Rectal smooth muscle tissue (tissue), 1 donor: ENCODE measurements around the gene SULF2.
"Not testable (repeated sequence)": the region's sequence is repeated elsewhere in the genome, so short reads cannot be mapped to it uniquely, and the experiment has no call there.

ENCODE experiments used
- H3K27ac ChIP-seq: one replicate; pipeline ENCODE4 v1.7.0; 2013; ENCODE audit warnings: low read depth, low read length, inconsistent platforms
- H3K27me3 ChIP-seq: one replicate; pipeline ENCODE4 v1.7.0; 2013; ENCODE audit warnings: low read length; ENCODE audit not compliant: control insufficient read depth, insufficient read depth
- H3K36me3 ChIP-seq: one replicate; pipeline ENCODE4 v1.7.0; 2013; ENCODE audit warnings: low read length; ENCODE audit not compliant: control insufficient read depth, insufficient read depth
- H3K4me1 ChIP-seq: one replicate; pipeline ENCODE4 v1.7.0; 2013; ENCODE audit warnings: low read length; ENCODE audit not compliant: control insufficient read depth, insufficient read depth
- H3K4me3 ChIP-seq: one replicate; pipeline ENCODE4 v1.7.0; 2013; ENCODE audit warnings: low read length
- H3K9ac ChIP-seq: one replicate; pipeline ENCODE4 v1.7.0; 2013; ENCODE audit warnings: low read length

The SULF2 gene

DNA sequence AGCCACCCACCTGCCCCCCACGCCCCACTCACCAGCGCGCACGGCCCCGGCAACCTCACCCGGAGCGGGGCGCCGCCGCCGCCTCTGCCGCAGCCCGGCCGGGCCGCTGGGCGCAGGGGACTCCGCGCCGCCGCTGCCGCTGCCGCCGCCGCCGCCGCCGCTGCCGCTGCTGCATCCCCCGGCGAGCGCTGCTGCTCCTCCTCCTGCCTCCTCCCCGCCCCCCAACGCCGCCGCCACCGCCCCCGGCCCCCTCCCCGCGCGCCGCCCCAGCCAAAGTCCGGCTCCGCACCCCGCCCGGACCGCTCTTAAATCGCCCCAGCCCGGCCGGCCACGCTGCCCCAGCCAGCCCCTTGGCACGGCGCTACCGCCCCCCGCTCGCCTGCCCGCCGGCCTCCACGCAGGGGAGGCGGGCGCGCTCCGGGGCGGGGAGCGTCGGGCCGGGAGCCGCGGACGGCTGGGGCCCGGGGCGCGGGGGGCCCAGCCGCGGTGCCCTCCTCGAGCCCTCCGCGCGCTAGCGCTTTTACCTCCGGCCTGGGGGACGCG is at the start of gene SULF2:
Gene SULF2 (minus strand): TSS at position 171 of the 543 bp plus-strand sequence. CDS start 28,118 bp downstream, outside the sequence.
- peaks cover 5% of the 10 kb centered on the region for H3K4me1 ChIP-seq
- peak within 1 kb of the TSS; percentile 74 for H3K27ac ChIP-seq
- H3K36me3 ChIP-seq = no peaks in the 10 kb centered on the region
- H3K9ac ChIP-seq = peak within 1 kb of the TSS; percentile 7
- H3K27me3 ChIP-seq = no peaks in the 10 kb centered on the region
- H3K4me3 ChIP-seq = peak within 1 kb of the TSS; percentile 77

GRCh38 chr20:47831675-47832074 is 46.4 kb upstream of the SULF2 start:
- H3K4me3 ChIP-seq, H3K4me1 ChIP-seq, H3K27ac ChIP-seq, H3K36me3 ChIP-seq, H3K27me3 ChIP-seq, H3K9ac ChIP-seq: not testable (repeated sequence)

DNA sequence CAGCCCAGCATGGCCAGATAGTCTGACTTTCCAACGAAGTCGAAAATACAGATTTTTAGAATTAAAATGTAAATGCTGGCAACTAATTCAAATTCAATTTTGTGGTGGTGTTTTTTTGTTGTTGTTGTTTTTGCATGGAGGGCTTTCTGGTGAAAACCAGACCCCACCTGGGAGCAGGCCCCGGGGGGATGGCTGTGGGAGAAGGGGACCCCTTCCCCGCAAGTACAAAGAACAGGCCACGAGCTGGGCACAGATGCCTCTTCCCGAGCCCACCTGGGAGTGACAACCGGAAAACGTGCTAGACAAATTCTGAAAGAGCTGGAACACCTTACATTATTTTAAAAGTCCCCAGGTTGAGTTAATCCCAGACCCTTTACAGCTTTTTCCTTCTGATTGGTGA is 41.4 kb upstream of the SULF2 start:
- H3K27ac ChIP-seq, H3K4me3 ChIP-seq, H3K9ac ChIP-seq, H3K4me1 ChIP-seq, H3K27me3 ChIP-seq, H3K36me3 ChIP-seq: not testable (repeated sequence)

GRCh38 chr20:47826006-47826405 is 40.7 kb upstream of the SULF2 start:
- not testable (repeated sequence) for H3K9ac ChIP-seq, H3K27ac ChIP-seq, H3K36me3 ChIP-seq, H3K4me3 ChIP-seq, H3K4me1 ChIP-seq, H3K27me3 ChIP-seq

GRCh38 chr20:47825011-47825762 is 39.9 kb upstream of the SULF2 start:
- H3K27me3 ChIP-seq = no peaks in the 10 kb centered on the region
- no peak overlapping the region for H3K27ac ChIP-seq
- H3K36me3 ChIP-seq = no peaks in the 10 kb centered on the region
- no peaks in the 10 kb centered on the region for H3K4me1 ChIP-seq
- no peak overlapping the region for H3K9ac ChIP-seq
- H3K4me3 ChIP-seq = no peak overlapping the region

DNA sequence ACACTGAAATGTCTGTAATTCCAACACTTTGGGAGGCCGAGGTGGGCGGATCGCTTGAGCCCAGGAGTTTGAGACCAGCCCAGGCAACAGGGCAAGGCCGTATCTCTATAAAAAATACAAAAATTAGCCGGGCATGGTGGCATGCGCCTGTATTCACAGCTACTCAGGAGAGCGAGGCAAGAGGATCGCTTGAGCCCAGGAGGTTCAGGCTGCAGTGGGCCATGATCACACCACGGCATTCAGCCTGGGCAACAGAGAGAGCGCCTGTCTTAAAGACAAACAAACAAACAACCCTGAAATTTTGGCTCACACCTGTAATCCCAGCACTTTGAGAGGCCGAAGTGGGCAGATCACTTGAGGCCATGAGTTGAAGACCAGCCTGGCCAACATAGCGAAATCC is 38.7 kb upstream of the SULF2 start:
- not testable (repeated sequence) for H3K4me1 ChIP-seq, H3K4me3 ChIP-seq, H3K27ac ChIP-seq, H3K9ac ChIP-seq, H3K36me3 ChIP-seq, H3K27me3 ChIP-seq

GRCh38 chr20:47821481-47822100 is 36.3 kb upstream of the SULF2 start:
- Histone ChIP-seq H3K9ac (no peak overlapping the region), H3K4me3 (no peak overlapping the region), H3K27ac (no peak overlapping the region), H3K36me3 (no peaks in the 10 kb centered on the region), H3K27me3 (no peaks in the 10 kb centered on the region), H3K4me1 (no peaks in the 10 kb centered on the region)

GRCh38 chr20:47818996-47819609 is 33.8 kb upstream of the SULF2 start:
- Histone ChIP-seq H3K9ac (no peak overlapping the region), H3K27me3 (no peaks in the 10 kb centered on the region), H3K36me3 (no peaks in the 10 kb centered on the region), H3K4me1 (no peaks in the 10 kb centered on the region), H3K27ac (no peak overlapping the region), H3K4me3 (no peak overlapping the region)

GRCh38 chr20:47818466-47818865 is 33.2 kb upstream of the SULF2 start:
- Histone ChIP-seq H3K4me1 (no peaks in the 10 kb centered on the region), H3K36me3 (no peaks in the 10 kb centered on the region), H3K4me3 (no peak overlapping the region), H3K27ac (no peak overlapping the region), H3K9ac (no peak overlapping the region), H3K27me3 (no peaks in the 10 kb centered on the region)

DNA sequence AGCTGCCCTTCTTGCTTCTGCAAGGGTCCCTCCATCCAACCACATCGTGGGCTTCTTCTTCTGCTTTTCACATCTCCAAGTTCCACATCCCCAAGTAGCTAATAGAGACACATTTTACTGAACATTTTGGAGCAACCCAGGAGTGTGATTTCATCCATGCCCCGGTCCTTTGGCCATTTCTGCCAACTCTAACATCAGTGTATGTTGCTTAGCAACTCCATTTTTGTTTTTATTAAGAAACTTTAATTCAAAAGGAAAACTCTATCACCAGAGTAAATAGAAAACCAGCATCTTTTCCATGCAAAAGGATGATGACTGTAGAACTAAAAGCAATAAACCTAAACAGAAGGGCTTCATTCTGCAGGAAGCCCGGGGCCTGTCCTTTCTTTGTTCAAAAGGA is 32.7 kb upstream of the SULF2 start:
- H3K36me3 ChIP-seq = no peaks in the 10 kb centered on the region
- no peaks in the 10 kb centered on the region for H3K27me3 ChIP-seq
- no peak overlapping the region for H3K9ac ChIP-seq
- H3K27ac ChIP-seq = no peak overlapping the region
- no peaks in the 10 kb centered on the region for H3K4me1 ChIP-seq
- H3K4me3 ChIP-seq = no peak overlapping the region

DNA sequence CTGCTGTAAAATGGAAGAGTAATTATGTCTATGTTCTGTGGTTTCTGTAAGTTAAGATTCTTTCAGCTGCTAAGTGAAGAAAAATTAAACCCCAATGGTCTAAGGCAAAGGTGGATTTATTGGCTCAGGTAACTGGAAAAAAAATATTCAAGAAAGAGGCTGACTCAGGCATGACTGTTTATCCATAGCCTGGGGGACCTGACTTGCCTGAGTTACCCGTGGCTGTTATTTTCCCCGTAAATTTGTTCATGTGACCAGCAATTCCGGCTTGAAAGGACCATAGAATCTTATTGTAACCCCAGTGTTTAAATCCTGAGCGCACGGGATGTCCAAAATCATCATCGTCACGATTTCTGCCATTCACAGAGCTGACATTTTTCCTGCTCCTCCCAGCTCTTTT is 32.3 kb upstream of the SULF2 start:
- Histone ChIP-seq H3K36me3 (no peaks in the 10 kb centered on the region), H3K4me3 (no peak overlapping the region), H3K27ac (no peak overlapping the region), H3K27me3 (no peaks in the 10 kb centered on the region), H3K9ac (no peak overlapping the region), H3K4me1 (no peaks in the 10 kb centered on the region)

DNA sequence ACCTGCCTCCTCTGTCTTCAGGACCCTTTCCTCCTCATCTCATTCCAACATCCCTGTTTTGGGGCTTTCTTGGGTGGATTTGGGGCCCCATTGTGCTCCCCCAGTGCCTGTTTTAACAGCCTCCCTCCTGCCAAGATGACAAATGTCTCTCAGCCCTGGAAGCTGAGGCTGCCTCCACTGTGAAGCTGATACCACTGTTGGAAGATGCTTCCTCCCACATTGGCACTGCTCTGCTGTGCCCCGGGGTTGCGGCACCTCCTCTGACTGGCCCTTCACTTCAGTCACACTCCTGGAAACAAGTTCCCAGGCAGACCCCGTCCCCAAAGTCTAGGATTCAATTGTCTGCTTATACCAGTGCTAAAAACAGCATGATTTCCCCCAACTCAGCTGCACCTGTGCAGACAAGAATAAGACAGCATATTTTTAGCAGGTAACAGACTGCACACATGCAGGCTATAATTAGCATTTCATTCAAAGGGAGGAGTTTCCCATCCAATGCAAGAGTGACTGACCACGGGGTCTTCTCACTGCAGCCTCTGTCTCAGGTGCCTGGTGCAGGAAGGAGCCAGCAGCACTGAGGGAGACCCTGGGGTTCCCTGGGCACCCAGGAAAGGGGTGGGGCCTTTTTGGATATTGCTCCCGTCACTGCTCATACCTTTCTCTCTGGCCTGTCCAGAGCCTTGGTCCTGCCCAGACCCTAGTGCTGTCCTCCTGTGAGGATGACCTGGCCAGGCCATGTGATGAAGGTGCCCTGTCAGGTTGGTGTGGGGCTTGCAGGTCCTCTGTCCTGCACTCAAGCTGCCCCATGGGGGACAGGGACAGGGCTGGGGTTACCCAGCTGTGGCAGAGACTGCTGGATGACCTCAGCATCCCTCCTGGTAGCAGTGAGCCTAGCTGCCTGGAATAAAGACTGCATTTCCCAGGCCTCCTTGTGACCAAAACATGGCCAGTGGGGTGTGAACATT is 31.5 kb upstream of the SULF2 start:
- H3K9ac ChIP-seq = no peak overlapping the region
- no peaks in the 10 kb centered on the region for H3K36me3 ChIP-seq
- no peaks in the 10 kb centered on the region for H3K4me1 ChIP-seq
- no peak overlapping the region for H3K4me3 ChIP-seq
- H3K27ac ChIP-seq = no peak overlapping the region
- H3K27me3 ChIP-seq = peaks cover 2% of the 10 kb centered on the region
